Ammon's horn (tissue), 1 donor: Measurements from ENCODE around the gene SLF2.
A peak's percentile ranks its signal among the peaks of the same experiment; 100 is the strongest.
"Not testable (repeated sequence)": the region's sequence is repeated elsewhere in the genome, so short reads cannot be mapped to it uniquely, and the experiment has no call there.

Experiments used
- DNase-seq: peaks from one replicate; pipeline ENCODE4 v3.0.0-alpha.2; 2016; ENCODE audit warnings: low spot score

SLF2 gene

GRCh38 chr10:100962351-100963080, 49.8 kb downstream of the SLF2 start:
- no peak for DNase-seq

GRCh38 chr10:100963826-100964225, 51.1 kb downstream of the SLF2 start:
- no peak for DNase-seq

GRCh38 chr10:100965820-100966219, 53.1 kb downstream of the SLF2 start:
- DNase-seq: no peak

- no peak for DNase-seq
Measured at GRCh38 chr10:100966887-100967286, 54.1 kb downstream of the SLF2 start.

- DNase-seq: no peak
Measured at GRCh38 chr10:100967332-100967731, 54.6 kb downstream of the SLF2 start.

GRCh38 chr10:100968062-100968736, 55.4 kb downstream of the SLF2 start:
- DNase-seq: peak; percentile 54

GRCh38 chr10:100968863-100969186, 56.1 kb downstream of the SLF2 start:
- DNase-seq: no peak

GRCh38 chr10:100969187-100970075, 56.7 kb downstream of the SLF2 start, which contains the start of gene SEMA4G:
Gene SEMA4G, plus strand, starts transcription at chr10:100969504. Its CDS starts 3,409 bp downstream, at chr10:100972913.
- DNase-seq: no peak

- no peak for DNase-seq
Measured at GRCh38 chr10:100970076-100970913, 57.5 kb downstream of the SLF2 start.

GRCh38 chr10:100970914-100971811, 58.4 kb downstream of the SLF2 start:
- no peak for DNase-seq

- DNase-seq: no peak
Measured at GRCh38 chr10:100972115-100972903, 59.5 kb downstream of the SLF2 start.

GRCh38 chr10:100972904-100973535, 60.3 kb downstream of the SLF2 start:
- no peak for DNase-seq

GRCh38 chr10:100975397-100975796, 62.6 kb downstream of the SLF2 start:
- not testable (repeated sequence) for DNase-seq

- no peak for DNase-seq
Measured at GRCh38 chr10:100976906-100977305, 64.1 kb downstream of the SLF2 start.

- no peak for DNase-seq
Measured at GRCh38 chr10:100977436-100977835, 64.7 kb downstream of the SLF2 start.

GRCh38 chr10:100978121-100978900, 65.5 kb downstream of the SLF2 start:
- DNase-seq: no peak

GRCh38 chr10:100978901-100979195, 66.1 kb downstream of the SLF2 start:
- DNase-seq: no peak

- no peak for DNase-seq
Measured at GRCh38 chr10:100979791-100980272, 67.1 kb downstream of the SLF2 start.

- no peak for DNase-seq
Measured at GRCh38 chr10:100980311-100980710, 67.5 kb downstream of the SLF2 start.
